GM21619 (cell line): ENCODE results near the gene RC3H1.
A peak's percentile ranks its signal among the peaks of the same experiment; 100 is the strongest.
"Not testable (repeated sequence)": the region's sequence is repeated elsewhere in the genome, so short reads cannot be mapped to it uniquely, and the experiment has no call there.

Source experiments
- ATAC-seq: cut with Tn5 transposase; IDR thresholded peaks from one replicate; pipeline ENCODE4 v1.9.1; 2021; ENCODE audit not compliant: unreplicated experiment

The RC3H1 gene

GRCh38 chr1:174022976-174023277, 770 bp upstream of the RC3H1 start:
- no peak for ATAC-seq

- ATAC-seq = peak; percentile 36
Measured at GRCh38 chr1:174021591-174022079, 522 bp downstream of the RC3H1 start.

- no peak for ATAC-seq
Measured at GRCh38 chr1:174018565-174018964, 3.6 kb downstream of the RC3H1 start.

- no peak for ATAC-seq
Measured at GRCh38 chr1:174017231-174017970, 4.8 kb downstream of the RC3H1 start.

- no peak for ATAC-seq
Measured at GRCh38 chr1:174013864-174014418, 8.2 kb downstream of the RC3H1 start.

- no peak for ATAC-seq
Measured at GRCh38 chr1:174008979-174009378, 13.2 kb downstream of the RC3H1 start.

GRCh38 chr1:174008269-174008668, 13.9 kb downstream of the RC3H1 start:
- ATAC-seq = no peak

- ATAC-seq = no peak
Measured at GRCh38 chr1:174007851-174008250, 14.3 kb downstream of the RC3H1 start.

GRCh38 chr1:174005032-174005431, 17.1 kb downstream of the RC3H1 start:
- ATAC-seq = peak; percentile 97

GRCh38 chr1:174003867-174004266, 18.3 kb downstream of the RC3H1 start:
- ATAC-seq = no peak

GRCh38 chr1:174001573-174001972, 20.6 kb downstream of the RC3H1 start:
- ATAC-seq = no peak

- no peak for ATAC-seq
Measured at GRCh38 chr1:174000371-174000770, 21.8 kb downstream of the RC3H1 start.

- ATAC-seq = no peak
Measured at GRCh38 chr1:173997791-173998190, 24.4 kb downstream of the RC3H1 start.

GRCh38 chr1:173996995-173997394, 25.2 kb downstream of the RC3H1 start:
- no peak for ATAC-seq

- ATAC-seq = no peak
Measured at GRCh38 chr1:173995475-173995874, 26.7 kb downstream of the RC3H1 start.

GRCh38 chr1:173993948-173994347, 28.2 kb downstream of the RC3H1 start:
- ATAC-seq = not testable (repeated sequence)

GRCh38 chr1:173988068-173988467, 34.1 kb downstream of the RC3H1 start:
- ATAC-seq = no peak

GRCh38 chr1:173986951-173987350, 35.2 kb downstream of the RC3H1 start:
- no peak for ATAC-seq

GRCh38 chr1:173970252-173970651, 51.9 kb downstream of the RC3H1 start:
- ATAC-seq = no peak

GRCh38 chr1:173965896-173966295, 56.3 kb downstream of the RC3H1 start:
- not testable (repeated sequence) for ATAC-seq

- ATAC-seq = no peak
Measured at GRCh38 chr1:173963477-173963876, 58.7 kb downstream of the RC3H1 start.

- no peak for ATAC-seq
Measured at GRCh38 chr1:173960625-173961024, 61.5 kb downstream of the RC3H1 start.

GRCh38 chr1:173954179-173954578, 68.0 kb downstream of the RC3H1 start:
- no peak for ATAC-seq
